HepG2 (cell line): Measurements from ENCODE around the gene SLCO4A1. TPM values are rescaled to one million over a fixed set of nuclear protein-coding genes. Genes with fewer than 3 reads are reported as not detected.
A peak's percentile ranks its signal among the peaks of the same experiment; 100 is the strongest.

Source experiments
- ATF3 ChIP-seq: sonication (generic); formaldehyde crosslinking; IDR thresholded peaks from 2 replicates; pipeline ENCODE4 v1.4.0; 2020; ENCODE audit warnings: missing genetic modification reagents
- EEA1 ChIP-seq: sonication (generic); formaldehyde crosslinking; IDR thresholded peaks from 2 replicates; pipeline ENCODE4 v1.5.1; 2020; ENCODE audit warnings: mild to moderate bottlenecking, missing genetic modification reagents, borderline replicate concordance
- ELF3 ChIP-seq: IDR thresholded peaks from 2 replicates; pipeline ENCODE4 v1.6.1; 2016; ENCODE audit warnings: missing genetic modification reagents, missing compliant biosample characterization
- GZF1 ChIP-seq: sonication (generic); formaldehyde crosslinking; IDR thresholded peaks from 2 replicates; pipeline ENCODE4 v1.5.1; 2020; ENCODE audit warnings: mild to moderate bottlenecking, missing genetic modification reagents
- HDAC6 ChIP-seq: fragments of 200-600 bp; sonication (generic); IDR thresholded peaks from 2 replicates; pipeline ENCODE4 v1.7.0; 2017; ENCODE audit warnings: mild to moderate bottlenecking, antibody characterized with exemption, low read length, low read depth
- MAFF ChIP-seq: IDR thresholded peaks from 2 replicates; pipeline ENCODE4 v1.6.1; 2011; ENCODE audit warnings: low read depth, low read length, improper control_type of control experiment
- MED1 ChIP-seq: sonication (generic); formaldehyde crosslinking; IDR thresholded peaks from 2 replicates; pipeline ENCODE4 v1.4.0; 2020; ENCODE audit warnings: missing genetic modification reagents
- PHF21A ChIP-seq: sonication (generic); formaldehyde crosslinking; IDR thresholded peaks from 2 replicates; pipeline ENCODE4 v1.5.0; 2020; ENCODE audit warnings: mild to moderate bottlenecking, missing genetic modification reagents
- THAP11 ChIP-seq: IDR thresholded peaks from 2 replicates; pipeline ENCODE4 v1.6.1; 2016; ENCODE audit warnings: missing biosample characterization, missing genetic modification reagents
- XBP1 ChIP-seq: sonication (generic); formaldehyde crosslinking; IDR thresholded peaks from 2 replicates; pipeline ENCODE4 v1.5.0; 2020; ENCODE audit warnings: missing genetic modification reagents
- YY1 ChIP-seq: IDR thresholded peaks from 2 replicates; pipeline ENCODE4 v1.6.1; 2011; ENCODE audit warnings: low read length, low read depth, moderate library complexity, mild to moderate bottlenecking; ENCODE audit not compliant: insufficient read depth, insufficient replicate concordance
- ZFP36L2 ChIP-seq: sonication (generic); formaldehyde crosslinking; IDR thresholded peaks from 2 replicates; pipeline ENCODE4 v1.4.0; 2020; ENCODE audit warnings: missing genetic modification reagents
- ZNF577 ChIP-seq: sonication (generic); formaldehyde crosslinking; IDR thresholded peaks from 2 replicates; pipeline ENCODE4 v1.4.0; 2020; ENCODE audit warnings: mild to moderate bottlenecking, low read depth, missing genetic modification reagents, borderline replicate concordance
- ZNF589 ChIP-seq: sonication (generic); formaldehyde crosslinking; conservative IDR thresholded peaks from 2 replicates; pipeline ENCODE4 v1.8.0; 2022; ENCODE audit warnings: mild to moderate bottlenecking, moderate library complexity, missing genetic modification reagents
- ZNF841 ChIP-seq: sonication (generic); formaldehyde crosslinking; IDR thresholded peaks from 2 replicates; pipeline ENCODE4 v1.8.1; 2023; ENCODE audit warnings: missing genetic modification reagents, borderline replicate concordance
- polyA plus RNA-seq, 8 experiments: library from polyadenylated mRNA; depleted of rRNA in 3 of 8; stranded (reverse) in 7 of 8; unstranded in 1 of 8; fragments of >200 nt; fragmentation: Illumina TruSeq in 4 of 8; extraction: Trizol in 4 of 8; gene quantifications; 2 replicates each; pipeline versions ENCODE4 v1.2.1 to v1.2.3, GENCODE V29; 2011 to 2016; ENCODE audit warnings: low read depth in 4 of 8, missing spikeins in 1 of 8, mixed read lengths in 1 of 8; ENCODE audit not compliant: insufficient read depth in 1 of 8
- total RNA-seq, 5 experiments: library from RNA; depleted of rRNA; stranded (reverse); fragments of >200 nt; fragmentation: Illumina TruSeq; extraction: Trizol; gene quantifications; 2 replicates each; pipeline ENCODE4 v1.2.3, GENCODE V29; 2016; ENCODE audit warnings: low read depth in 1 of 5
- TF ChIP-seq, protein P1 (sequence below): IDR thresholded peaks from 2 replicates; pipeline ENCODE4 v1.6.1; 2016; ENCODE audit warnings: low read depth, missing genetic modification reagents, missing compliant biosample characterization
- TF ChIP-seq, protein P2 (sequence below): sonication (generic); formaldehyde crosslinking; IDR thresholded peaks from 2 replicates; pipeline ENCODE4 v1.4.0; 2020; ENCODE audit warnings: mild to moderate bottlenecking, missing genetic modification reagents
- TF ChIP-seq, protein P3 (sequence below): sonication (generic); formaldehyde crosslinking; IDR thresholded peaks from 2 replicates; pipeline ENCODE4 v1.4.0; 2020; ENCODE audit warnings: mild to moderate bottlenecking, missing genetic modification reagents, borderline replicate concordance

Gene SLCO4A1
- total and polyA plus RNA-seq, 2 of the 13 experiments (the other 11 are each of a cell fraction or from before 2014, with no cell fraction given) = 55.5 to 112 TPM

DNA sequence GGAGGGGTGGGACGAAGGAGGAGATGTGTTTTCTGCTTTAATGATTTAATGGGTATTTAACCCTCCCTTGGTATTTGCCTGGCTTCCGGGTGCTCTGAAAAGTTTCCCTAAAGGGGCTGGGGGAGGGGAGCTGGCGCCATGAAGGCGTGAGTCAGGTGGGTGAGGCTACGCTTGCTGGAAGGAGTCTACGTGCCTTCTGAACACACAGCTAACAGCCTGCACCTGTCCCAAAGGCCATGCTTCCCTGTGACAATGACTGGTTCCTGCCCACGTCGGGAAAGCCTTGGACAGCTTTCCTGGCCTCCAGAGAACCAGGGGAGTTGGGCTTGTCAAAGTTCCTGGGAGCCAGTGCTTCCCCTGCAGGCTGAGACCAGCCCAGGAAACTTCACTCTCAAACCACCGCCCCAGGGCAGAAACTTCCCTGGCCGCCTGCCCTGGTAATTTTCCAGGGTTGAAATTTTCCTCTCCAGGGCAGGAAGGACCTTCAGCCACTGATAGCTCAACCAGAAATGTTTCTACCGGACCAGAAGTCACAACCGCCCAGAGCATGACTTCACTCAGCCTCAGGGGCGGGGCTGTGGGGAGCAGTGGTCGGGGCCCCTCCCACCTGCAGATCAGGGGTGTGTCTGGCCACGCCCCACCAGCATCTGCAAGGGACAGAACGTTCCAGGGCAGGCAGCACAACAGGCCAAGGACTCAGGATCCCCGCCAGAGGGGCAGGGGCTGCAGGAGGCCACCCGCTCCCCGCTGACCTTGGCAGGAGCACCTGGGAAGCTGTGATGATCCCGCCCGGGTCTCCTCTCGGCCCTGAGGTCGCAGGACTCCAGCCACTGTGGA, 18.6 kb upstream of the SLCO4A1 start (continued):
- TF ChIP-seq, protein P1, sequence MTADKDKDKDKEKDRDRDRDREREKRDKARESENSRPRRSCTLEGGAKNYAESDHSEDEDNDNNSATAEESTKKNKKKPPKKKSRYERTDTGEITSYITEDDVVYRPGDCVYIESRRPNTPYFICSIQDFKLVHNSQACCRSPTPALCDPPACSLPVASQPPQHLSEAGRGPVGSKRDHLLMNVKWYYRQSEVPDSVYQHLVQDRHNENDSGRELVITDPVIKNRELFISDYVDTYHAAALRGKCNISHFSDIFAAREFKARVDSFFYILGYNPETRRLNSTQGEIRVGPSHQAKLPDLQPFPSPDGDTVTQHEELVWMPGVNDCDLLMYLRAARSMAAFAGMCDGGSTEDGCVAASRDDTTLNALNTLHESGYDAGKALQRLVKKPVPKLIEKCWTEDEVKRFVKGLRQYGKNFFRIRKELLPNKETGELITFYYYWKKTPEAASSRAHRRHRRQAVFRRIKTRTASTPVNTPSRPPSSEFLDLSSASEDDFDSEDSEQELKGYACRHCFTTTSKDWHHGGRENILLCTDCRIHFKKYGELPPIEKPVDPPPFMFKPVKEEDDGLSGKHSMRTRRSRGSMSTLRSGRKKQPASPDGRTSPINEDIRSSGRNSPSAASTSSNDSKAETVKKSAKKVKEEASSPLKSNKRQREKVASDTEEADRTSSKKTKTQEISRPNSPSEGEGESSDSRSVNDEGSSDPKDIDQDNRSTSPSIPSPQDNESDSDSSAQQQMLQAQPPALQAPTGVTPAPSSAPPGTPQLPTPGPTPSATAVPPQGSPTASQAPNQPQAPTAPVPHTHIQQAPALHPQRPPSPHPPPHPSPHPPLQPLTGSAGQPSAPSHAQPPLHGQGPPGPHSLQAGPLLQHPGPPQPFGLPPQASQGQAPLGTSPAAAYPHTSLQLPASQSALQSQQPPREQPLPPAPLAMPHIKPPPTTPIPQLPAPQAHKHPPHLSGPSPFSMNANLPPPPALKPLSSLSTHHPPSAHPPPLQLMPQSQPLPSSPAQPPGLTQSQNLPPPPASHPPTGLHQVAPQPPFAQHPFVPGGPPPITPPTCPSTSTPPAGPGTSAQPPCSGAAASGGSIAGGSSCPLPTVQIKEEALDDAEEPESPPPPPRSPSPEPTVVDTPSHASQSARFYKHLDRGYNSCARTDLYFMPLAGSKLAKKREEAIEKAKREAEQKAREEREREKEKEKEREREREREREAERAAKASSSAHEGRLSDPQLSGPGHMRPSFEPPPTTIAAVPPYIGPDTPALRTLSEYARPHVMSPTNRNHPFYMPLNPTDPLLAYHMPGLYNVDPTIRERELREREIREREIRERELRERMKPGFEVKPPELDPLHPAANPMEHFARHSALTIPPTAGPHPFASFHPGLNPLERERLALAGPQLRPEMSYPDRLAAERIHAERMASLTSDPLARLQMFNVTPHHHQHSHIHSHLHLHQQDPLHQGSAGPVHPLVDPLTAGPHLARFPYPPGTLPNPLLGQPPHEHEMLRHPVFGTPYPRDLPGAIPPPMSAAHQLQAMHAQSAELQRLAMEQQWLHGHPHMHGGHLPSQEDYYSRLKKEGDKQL (CRISPR knock-in tag) = peak; percentile 58; the same call in 1 of the 2 replicates
- TF ChIP-seq ZNF577 (CRISPR knock-in tag) = no peak
- TF ChIP-seq XBP1 (CRISPR knock-in tag) = no peak
- TF ChIP-seq MED1 (CRISPR knock-in tag) = peak; percentile 82
- TF ChIP-seq ELF3 = peak; percentile 89
- no peak for TF ChIP-seq ZNF841
- TF ChIP-seq PHF21A (CRISPR knock-in tag) = peak; percentile 98
- TF ChIP-seq MAFF = peak; percentile 23; the same call in 1 of the 2 replicates
- peak; percentile 70 for TF ChIP-seq THAP11 (CRISPR knock-in tag)
- TF ChIP-seq HDAC6 = no peak
- peak; percentile 19; the same call in 1 of the 2 replicates for TF ChIP-seq ZFP36L2 (CRISPR knock-in tag)
- no peak for TF ChIP-seq EEA1 (CRISPR knock-in tag)
- TF ChIP-seq, protein P2, sequence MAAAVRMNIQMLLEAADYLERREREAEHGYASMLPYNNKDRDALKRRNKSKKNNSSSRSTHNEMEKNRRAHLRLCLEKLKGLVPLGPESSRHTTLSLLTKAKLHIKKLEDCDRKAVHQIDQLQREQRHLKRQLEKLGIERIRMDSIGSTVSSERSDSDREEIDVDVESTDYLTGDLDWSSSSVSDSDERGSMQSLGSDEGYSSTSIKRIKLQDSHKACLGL = peak; percentile 79
- TF ChIP-seq, protein P3, sequence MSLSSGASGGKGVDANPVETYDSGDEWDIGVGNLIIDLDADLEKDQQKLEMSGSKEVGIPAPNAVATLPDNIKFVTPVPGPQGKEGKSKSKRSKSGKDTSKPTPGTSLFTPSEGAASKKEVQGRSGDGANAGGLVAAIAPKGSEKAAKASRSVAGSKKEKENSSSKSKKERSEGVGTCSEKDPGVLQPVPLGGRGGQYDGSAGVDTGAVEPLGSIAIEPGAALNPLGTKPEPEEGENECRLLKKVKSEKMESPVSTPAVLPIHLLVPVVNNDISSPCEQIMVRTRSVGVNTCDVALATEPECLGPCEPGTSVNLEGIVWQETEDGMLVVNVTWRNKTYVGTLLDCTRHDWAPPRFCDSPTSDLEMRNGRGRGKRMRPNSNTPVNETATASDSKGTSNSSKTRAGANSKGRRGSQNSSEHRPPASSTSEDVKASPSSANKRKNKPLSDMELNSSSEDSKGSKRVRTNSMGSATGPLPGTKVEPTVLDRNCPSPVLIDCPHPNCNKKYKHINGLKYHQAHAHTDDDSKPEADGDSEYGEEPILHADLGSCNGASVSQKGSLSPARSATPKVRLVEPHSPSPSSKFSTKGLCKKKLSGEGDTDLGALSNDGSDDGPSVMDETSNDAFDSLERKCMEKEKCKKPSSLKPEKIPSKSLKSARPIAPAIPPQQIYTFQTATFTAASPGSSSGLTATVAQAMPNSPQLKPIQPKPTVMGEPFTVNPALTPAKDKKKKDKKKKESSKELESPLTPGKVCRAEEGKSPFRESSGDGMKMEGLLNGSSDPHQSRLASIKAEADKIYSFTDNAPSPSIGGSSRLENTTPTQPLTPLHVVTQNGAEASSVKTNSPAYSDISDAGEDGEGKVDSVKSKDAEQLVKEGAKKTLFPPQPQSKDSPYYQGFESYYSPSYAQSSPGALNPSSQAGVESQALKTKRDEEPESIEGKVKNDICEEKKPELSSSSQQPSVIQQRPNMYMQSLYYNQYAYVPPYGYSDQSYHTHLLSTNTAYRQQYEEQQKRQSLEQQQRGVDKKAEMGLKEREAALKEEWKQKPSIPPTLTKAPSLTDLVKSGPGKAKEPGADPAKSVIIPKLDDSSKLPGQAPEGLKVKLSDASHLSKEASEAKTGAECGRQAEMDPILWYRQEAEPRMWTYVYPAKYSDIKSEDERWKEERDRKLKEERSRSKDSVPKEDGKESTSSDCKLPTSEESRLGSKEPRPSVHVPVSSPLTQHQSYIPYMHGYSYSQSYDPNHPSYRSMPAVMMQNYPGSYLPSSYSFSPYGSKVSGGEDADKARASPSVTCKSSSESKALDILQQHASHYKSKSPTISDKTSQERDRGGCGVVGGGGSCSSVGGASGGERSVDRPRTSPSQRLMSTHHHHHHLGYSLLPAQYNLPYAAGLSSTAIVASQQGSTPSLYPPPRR (CRISPR knock-in tag) = peak; percentile 82
- TF ChIP-seq YY1 = peak; percentile 52
- peak; percentile 50; the same call in 1 of the 2 replicates for TF ChIP-seq ATF3 (CRISPR knock-in tag)
- no peak; the same call in 1 of the 2 replicates for TF ChIP-seq GZF1 (CRISPR knock-in tag)
- 0 out of 2 replicates have a peak, but pooled peaks have one; percentile 52 for TF ChIP-seq ZNF589 (CRISPR knock-in tag)
